Mononuclear cell (primary cell): ENCODE data around the gene ANKRD2. TPM values are rescaled to one million over a fixed set of nuclear protein-coding genes. Genes with fewer than 3 reads are reported as not detected.
"Not testable (repeated sequence)": the region's sequence is repeated elsewhere in the genome, so short reads cannot be mapped to it uniquely, and the experiment has no call there.

ENCODE experiments used
- H3K27me3 ChIP-seq: 2 replicates; pipeline ENCODE4 v1.6.0; 2011; ENCODE audit warnings: low read length, control low read depth; ENCODE audit not compliant: insufficient read depth
- H3K4me1 ChIP-seq: 2 replicates; pipeline ENCODE4 v1.5.1; 2011; ENCODE audit warnings: mild to moderate bottlenecking, low read length, control low read depth; ENCODE audit not compliant: insufficient read depth
- H3K4me3 ChIP-seq: 2 replicates; pipeline ENCODE4 v1.5.1; 2011; ENCODE audit warnings: mild to moderate bottlenecking, low read length, moderate library complexity
- H3K9me3 ChIP-seq: 2 replicates; pipeline ENCODE4 v1.5.1; 2011; ENCODE audit warnings: low read depth, mild to moderate bottlenecking, control low read depth, low read length
- total RNA-seq: library from RNA; depleted of rRNA; stranded (reverse); fragments of >200 nt; gene quantifications from one replicate; pipeline ENCODE4 v1.2.3, GENCODE V29; 2012

Gene ANKRD2
- total RNA-seq, 1 donor, result not detected

- no peaks in the 10 kb centered on the region for H3K4me1 ChIP-seq
- no peak overlapping the region for H3K4me3 ChIP-seq
- no peaks in the 10 kb centered on the region for H3K9me3 ChIP-seq
- H3K27me3 ChIP-seq, result no peaks in the 10 kb centered on the region
Observed at GRCh38 chr10:97575127-97575668, 2.6 kb downstream of the ANKRD2 start.

DNA sequence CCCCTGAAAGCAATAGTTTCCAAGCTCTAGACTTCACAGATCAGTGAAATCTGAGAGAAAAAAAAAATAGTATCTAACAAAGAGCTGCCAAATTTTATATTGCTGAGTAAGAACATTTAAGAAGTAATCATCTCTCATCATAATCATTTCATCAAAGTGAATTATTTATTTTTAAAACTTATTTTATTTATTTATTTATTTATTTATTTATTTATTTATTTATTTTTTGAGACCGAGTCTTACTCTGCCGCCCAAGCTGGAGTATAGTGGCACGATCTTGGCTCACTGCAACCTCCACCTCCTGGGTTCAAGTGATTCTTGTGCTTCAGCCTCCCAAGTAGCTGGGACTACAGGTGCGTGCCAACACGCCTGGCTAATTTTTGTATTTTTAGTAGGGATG, 3.9 kb downstream of the ANKRD2 start:
- H3K4me3 ChIP-seq, H3K9me3 ChIP-seq, H3K27me3 ChIP-seq, H3K4me1 ChIP-seq: not testable (repeated sequence)

DNA sequence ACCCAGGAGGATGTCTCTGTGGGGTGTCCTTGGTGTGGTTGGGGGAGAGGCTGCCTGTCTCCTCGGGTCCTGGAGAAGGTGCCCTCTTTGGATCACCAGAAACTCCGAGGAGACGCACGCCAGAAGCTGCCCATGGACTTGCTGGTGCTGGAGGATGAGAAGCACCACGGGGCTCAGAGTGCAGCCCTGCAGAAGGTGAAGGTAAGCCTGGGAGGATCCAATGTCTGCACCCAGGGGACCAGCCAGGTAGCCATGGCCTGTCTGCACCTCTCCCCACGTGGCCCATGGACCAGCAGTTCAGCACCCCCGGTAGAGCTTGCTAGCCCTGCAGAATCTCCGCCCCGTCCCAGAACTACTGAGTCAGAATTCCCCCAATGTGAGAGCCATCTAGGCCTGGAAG, 5.1 kb downstream of the ANKRD2 start:
- Histone ChIP-seq H3K27me3 (no peaks in the 10 kb centered on the region), H3K4me1 (no peaks in the 10 kb centered on the region), H3K4me3 (no peak overlapping the region), H3K9me3 (no peaks in the 10 kb centered on the region)

DNA sequence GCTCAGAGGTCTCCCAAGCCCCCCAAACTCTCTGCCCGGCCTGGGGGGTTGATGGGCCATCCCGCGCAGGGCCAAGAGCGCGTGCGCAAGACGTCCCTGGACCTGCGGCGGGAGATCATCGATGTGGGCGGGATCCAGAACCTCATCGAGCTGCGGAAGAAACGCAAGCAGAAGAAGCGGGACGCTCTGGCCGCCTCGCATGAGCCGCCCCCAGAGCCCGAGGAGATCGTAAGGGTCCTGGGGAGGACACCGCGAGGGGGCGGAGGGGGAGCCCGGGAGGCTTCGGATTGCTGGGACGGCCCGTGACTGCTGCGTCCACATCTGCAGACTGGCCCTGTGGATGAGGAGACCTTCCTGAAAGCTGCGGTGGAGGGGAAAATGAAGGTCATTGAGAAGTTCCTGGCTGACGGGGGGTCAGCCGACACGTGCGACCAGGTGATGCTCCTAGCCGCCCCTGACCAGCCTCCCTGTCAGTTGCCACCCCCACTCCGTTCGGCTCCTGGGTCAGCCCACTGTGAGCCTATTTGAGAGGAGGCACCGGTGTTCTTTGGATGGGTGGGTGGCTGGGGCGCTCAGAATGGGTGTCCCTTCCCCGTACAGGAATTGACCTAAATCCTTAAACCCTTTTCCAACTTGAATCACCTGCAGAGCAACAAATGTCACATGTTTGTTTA, 5.7 kb downstream of the ANKRD2 start:
- Histone ChIP-seq H3K4me3 (no peak overlapping the region), H3K9me3 (no peaks in the 10 kb centered on the region), H3K27me3 (no peaks in the 10 kb centered on the region), H3K4me1 (no peaks in the 10 kb centered on the region)

DNA sequence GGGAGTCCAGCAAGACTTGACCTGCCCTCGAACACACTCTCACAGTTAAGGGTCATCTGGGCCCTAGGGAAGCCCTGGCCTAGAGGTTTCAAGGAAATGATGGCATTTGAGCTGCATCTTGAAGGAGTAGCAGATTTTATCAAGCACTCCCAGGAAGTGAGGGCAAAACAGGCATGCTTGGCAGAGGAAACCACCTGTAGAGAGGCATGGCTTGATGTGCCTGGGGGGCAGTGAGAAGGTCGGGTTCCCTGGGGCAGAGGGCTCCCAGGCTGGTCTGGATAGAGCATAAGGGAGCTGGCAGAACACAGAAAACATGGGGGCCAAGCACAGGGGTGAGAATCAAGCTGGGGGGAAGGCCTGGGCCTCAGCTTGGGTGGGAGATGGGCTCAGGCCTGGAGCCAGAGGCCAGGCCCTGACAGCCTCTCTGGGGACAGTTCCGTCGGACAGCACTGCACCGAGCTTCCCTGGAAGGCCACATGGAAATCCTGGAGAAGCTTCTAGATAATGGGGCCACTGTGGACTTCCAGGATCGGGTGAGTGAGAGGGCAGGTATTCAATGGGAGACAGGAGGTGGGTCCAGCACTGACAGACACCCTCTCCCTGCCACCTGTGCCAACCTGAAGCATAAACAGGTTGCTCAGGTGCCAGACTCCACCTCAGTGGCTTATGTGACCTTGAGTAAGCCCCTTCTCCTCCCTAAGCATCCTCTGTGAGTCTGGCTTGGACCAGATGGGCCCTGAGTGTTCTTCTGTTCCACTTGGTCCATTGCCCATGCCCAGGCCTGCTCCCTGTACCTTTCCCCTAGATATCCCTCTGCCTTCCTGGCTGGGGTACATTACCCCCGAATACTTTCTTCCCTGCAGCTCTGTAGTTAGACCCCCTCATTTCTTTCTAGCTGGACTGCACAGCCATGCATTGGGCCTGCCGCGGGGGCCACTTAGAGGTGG, 8.1 kb downstream of the ANKRD2 start:
- H3K9me3 ChIP-seq, result no peaks in the 10 kb centered on the region
- no peak overlapping the region for H3K4me3 ChIP-seq

DNA sequence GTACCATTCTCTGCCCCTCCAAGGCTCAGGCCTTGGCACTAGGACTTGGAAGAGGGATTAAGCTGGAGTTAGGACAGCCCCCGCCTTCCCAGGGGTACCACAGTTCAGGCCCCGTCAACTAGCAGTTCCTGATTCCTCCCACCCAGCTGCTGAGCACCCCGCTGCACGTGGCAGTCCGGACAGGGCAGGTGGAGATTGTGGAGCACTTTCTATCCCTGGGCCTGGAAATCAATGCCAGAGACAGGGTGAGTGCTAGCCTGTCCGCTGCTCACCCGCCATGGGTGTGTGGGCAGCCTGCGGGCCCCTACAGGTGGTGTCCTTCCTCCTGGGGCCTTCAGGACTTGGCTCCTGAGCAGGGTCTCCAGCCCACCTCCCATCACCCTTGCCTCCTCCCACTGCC, 9.6 kb downstream of the ANKRD2 start:
- Histone ChIP-seq H3K4me3 (no peak overlapping the region), H3K9me3 (no peaks in the 10 kb centered on the region), H3K4me1 (no peaks in the 10 kb centered on the region), H3K27me3 (no peaks in the 10 kb centered on the region)

More for the DNA sequence above, 8.1 kb downstream of the ANKRD2 start:
- Histone ChIP-seq H3K4me1 (no peaks in the 10 kb centered on the region), H3K27me3 (no peaks in the 10 kb centered on the region)

DNA sequence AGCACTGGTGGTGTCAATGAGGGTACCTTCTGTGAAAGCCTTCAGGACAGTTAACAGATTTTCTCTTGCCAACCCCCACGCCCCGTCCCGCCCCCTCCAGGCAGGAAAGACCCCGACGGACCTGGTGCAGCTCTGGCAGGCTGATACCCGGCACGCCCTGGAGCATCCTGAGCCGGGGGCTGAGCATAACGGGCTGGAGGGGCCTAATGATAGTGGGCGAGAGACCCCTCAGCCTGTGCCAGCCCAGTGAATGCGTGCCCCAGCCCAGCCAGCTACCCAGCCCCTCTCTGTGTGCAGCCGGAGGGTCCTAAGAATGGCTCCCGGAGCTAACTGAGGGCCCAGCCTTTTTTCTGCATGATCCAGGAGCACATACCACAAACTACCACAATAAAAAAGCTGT, 10.9 kb downstream of the ANKRD2 start:
- H3K4me1 ChIP-seq, result no peaks in the 10 kb centered on the region
- H3K4me3 ChIP-seq, result no peak overlapping the region
- no peaks in the 10 kb centered on the region for H3K27me3 ChIP-seq
- H3K9me3 ChIP-seq, result no peaks in the 10 kb centered on the region

DNA sequence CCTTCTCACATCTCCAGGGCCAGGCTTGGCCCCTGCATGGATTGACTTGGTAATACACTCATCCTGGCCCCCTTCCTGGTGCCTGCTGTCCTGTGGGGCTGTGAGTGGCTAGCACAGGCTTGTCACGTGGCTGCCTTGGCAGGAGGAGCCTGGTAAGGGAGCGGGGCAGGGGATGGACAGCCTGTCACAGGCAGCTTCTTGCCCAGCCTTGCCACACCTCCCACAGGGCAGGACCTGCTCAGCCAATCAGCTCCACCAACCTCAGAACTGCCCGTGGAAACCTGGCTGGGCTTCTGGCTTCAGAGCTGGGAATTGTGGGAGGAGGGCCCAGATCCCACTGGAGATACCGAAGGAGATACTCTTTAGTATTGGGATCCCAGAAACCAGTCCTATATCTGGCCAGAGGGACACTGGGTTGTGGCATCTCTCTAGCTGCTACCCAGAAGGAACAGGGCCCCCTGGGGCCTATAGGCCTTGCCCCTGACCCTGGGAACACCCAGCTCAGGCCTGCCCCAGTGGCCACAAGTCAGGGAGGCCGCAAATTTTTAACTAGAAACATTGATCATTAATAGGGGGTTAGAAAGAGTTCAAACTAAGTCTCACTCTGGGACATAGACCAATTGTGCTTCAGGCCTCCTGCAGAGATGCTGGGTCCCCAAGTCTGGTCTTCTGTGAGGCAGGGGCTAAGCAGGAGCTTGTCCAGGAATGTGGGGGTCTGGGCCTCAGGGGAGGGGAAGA, 11.7 kb downstream of the ANKRD2 start, which contains the start of gene HOGA1:
HOGA1 (plus strand) TSS at position 330 of the 738 bp plus-strand sequence; CDS start at position 645, 315 bp downstream.
- Histone ChIP-seq H3K4me3 (no peak within 1 kb of the TSS), H3K27me3 (no peaks in the 10 kb centered on the region), H3K9me3 (no peaks in the 10 kb centered on the region), H3K4me1 (no peaks in the 10 kb centered on the region)

DNA sequence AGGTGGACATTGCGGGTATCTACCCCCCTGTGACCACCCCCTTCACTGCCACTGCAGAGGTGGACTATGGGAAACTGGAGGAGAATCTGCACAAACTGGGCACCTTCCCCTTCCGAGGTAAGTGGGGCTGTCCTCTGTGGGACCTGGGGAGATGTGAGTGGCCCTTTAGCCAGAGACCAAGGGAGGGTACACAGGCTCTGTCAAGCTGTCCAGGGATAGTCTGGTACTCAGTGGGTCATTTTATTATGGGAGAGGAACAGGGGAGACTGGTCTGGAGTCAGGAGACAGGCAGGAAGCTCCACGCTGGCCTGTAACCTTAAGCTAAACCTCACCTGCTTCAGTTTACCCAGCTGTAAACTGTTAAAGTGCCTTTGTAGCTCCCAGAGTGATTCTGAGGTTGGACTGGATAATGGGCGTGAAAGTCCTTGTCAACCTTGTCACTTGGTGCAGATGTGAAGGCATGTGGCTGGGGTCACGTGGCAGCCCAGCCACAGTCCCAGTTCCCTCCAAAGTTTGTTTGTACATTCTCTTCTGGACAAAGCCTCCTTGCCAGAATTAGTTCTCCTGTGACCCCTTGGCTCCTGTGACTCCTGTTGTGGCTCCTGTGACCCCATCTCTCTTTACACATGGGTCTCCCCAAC, 12.3 kb downstream of the ANKRD2 start:
- Histone ChIP-seq H3K4me3 (no peak overlapping the region), H3K9me3 (no peaks in the 10 kb centered on the region), H3K4me1 (no peaks in the 10 kb centered on the region), H3K27me3 (no peaks in the 10 kb centered on the region)

DNA sequence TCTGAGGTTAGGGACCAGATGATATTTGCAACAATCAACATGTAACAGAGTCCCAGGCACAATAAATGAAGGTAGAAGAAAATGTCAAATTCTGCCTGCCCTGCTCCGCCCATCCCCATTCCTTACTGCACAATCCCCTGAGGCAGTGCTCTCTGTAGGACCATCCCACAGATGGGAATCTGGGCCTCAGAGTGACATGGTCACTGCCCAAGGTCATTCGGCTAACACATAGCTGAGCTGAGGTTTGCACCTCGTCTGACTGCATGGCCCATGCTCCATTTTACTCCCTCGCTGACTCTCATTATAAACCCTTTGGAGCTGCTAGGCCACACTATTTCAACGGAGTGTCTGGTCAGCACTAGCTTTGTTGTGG, 12.8 kb downstream of the ANKRD2 start:
- Histone ChIP-seq H3K27me3 (no peaks in the 10 kb centered on the region), H3K4me1 (no peaks in the 10 kb centered on the region), H3K9me3 (no peaks in the 10 kb centered on the region), H3K4me3 (no peak overlapping the region)

- no peak overlapping the region for H3K4me3 ChIP-seq
- H3K9me3 ChIP-seq, result no peaks in the 10 kb centered on the region
- H3K4me1 ChIP-seq, result no peaks in the 10 kb centered on the region
- no peaks in the 10 kb centered on the region for H3K27me3 ChIP-seq
Observed at GRCh38 chr10:97587183-97587582, 14.6 kb downstream of the ANKRD2 start.

- H3K9me3 ChIP-seq, result no peaks in the 10 kb centered on the region
Observed at GRCh38 chr10:97589479-97589878, 16.9 kb downstream of the ANKRD2 start, which contains the start of gene C10orf62. C10orf62 (plus strand) TSS chr10:97589721; CDS start chr10:97589898, 177 bp downstream.

DNA sequence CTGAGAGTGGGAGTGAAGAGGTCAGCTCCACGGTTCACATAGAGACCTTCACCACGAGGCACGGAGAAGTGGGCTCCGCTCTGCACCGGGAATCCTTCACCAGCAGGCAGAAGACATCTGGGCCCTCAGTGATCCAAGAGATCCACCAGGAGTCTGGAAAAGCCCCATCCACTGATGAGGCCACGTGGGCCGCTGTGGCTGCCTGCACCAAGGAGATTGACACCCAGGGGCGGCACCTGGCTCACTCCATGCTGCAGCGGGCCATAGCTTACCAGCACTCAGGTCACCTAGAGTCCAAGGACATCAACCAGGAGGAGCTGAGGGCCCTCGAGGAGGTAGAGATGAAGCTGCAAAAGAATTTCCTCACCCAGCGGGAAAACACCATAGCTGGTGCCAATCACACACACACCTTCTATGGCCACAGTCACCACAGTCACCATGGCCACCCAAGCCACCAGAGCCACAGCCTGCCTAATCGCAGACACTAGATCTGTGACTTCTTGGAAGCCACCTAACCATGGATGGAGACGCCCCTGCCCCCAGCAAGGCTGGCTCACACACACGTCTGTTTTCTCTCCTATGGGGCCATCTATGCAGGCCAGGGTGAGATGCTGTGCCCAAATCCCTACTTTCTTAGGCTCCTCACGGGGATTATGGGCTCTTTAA, 17.6 kb downstream of the ANKRD2 start:
- Histone ChIP-seq H3K9me3 (no peaks in the 10 kb centered on the region), H3K4me1 (no peaks in the 10 kb centered on the region), H3K27me3 (no peaks in the 10 kb centered on the region), H3K4me3 (no peak overlapping the region)

More at GRCh38 chr10:97589479-97589878, 16.9 kb downstream of the ANKRD2 start, which contains the start of gene C10orf62:
- Histone ChIP-seq H3K4me1 (no peaks in the 10 kb centered on the region), H3K4me3 (no peak within 1 kb of the TSS), H3K27me3 (no peaks in the 10 kb centered on the region)
